ENCODE results near the gene ING2. TPM values are rescaled to one million over a fixed set of nuclear protein-coding genes. Genes with fewer than 3 reads are reported as not detected.

The ING2 gene
- total and polyA plus RNA-seq, 5 donors: 5.4 to 10.5 (median 7.7) TPM

Other genes with a start within 250 kb of the ING2 start
- gene CLDN22, start 184.8 kb upstream of the ING2 start, total RNA-seq: not detected
- gene CLDN22, start 184.8 kb upstream of the ING2 start, polyA plus RNA-seq: 0.02 TPM
- not detected for gene CLDN24, start 182.6 kb upstream of the ING2 start, total RNA-seq
- gene CLDN24, start 182.6 kb upstream of the ING2 start, polyA plus RNA-seq: not detected
- gene CDKN2AIP, start 60.4 kb upstream of the ING2 start, total RNA-seq: 10 to 100 TPM; 10.1 to 13.1 (median 11.5) TPM
- gene CDKN2AIP, start 60.4 kb upstream of the ING2 start, polyA plus RNA-seq: 8.7 TPM
- gene RWDD4, start 154.1 kb downstream of the ING2 start, total RNA-seq: 10 to 100 TPM; 15.9 to 21.4 (median 18.2) TPM
- 14.2 TPM for gene RWDD4, start 154.1 kb downstream of the ING2 start, polyA plus RNA-seq
- gene TRAPPC11, start 154.2 kb downstream of the ING2 start, total RNA-seq: 10 to 100 TPM; 18.6 to 21.4 (median 20.5) TPM
- 12.6 TPM for gene TRAPPC11, start 154.2 kb downstream of the ING2 start, polyA plus RNA-seq